ENCODE data around the gene HNF4A. TPM values are rescaled to one million over a fixed set of nuclear protein-coding genes. Genes with fewer than 3 reads are reported as not detected.
A peak's percentile ranks its signal among the peaks of the same experiment; 100 is the strongest.

HNF4A gene
- total and polyA plus RNA-seq, 2 of the 13 experiments (the other 11 are each of a cell fraction or from before 2014, with no cell fraction given), result 80.9 to 169 TPM

DNA sequence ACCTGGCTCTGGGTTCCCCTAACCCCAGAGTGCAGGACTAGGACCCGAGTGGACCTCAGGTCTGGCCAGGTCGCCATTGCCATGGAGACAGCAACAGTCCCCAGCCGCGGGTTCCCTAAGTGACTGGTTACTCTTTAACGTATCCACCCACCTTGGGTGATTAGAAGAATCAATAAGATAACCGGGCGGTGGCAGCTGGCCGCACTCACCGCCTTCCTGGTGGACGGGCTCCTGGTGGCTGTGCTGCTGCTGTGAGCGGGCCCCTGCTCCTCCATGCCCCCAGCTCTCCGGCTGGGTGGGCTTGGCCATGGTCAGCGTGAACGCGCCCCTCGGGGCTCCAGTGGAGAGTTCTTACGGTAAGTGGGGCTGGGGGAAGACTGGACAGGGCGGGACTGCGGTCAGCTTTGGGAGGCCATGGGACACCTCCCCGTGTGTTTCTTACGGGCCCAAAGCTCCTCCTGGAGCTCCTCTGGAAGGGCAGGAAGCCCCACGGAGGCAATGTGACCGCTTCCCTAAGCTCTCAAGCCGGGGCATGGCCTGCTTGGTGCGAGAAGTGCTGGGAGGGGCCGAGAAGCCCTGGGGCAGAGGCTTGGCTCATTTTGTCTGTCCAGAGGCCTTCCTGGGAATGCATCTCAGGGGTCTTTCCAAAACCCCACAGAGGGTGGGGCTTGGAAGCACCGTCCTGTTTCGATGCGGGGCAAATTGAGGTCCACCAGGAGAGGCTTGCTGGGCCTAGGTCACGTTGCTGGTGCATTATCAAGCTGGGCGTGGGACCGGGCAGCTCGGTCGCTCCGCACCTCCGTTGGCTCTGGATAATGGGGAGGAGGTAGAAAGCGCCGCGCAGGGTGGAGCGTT lies at the start of gene HNF4A (continued):
- TF ChIP-seq SIX1 (CRISPR knock-in tag; IDR thresholded peaks at IDR 0.05; ENCODE audit: borderline replicate concordance) (peak; percentile 72), GATAD1 (CRISPR knock-in tag; IDR thresholded peaks at IDR 0.05) (0 out of 2 replicates have a peak, but pooled peaks have one; percentile 22), FOXA1 (IDR thresholded peaks at IDR 0.05) (no peak), FOXA1 (CRISPR knock-in tag; IDR thresholded peaks at IDR 0.05) (peak; percentile 89), HDAC1 (CRISPR knock-in tag; IDR thresholded peaks at IDR 0.05) (peak; percentile 92), ZNF672 (CRISPR knock-in tag; IDR thresholded peaks at IDR 0.05) (peak; percentile 78), FOXP1 (IDR thresholded peaks at IDR 0.05) (no peak), FOXP1 (CRISPR knock-in tag; IDR thresholded peaks at IDR 0.05) (no peak), GATA4 (IDR thresholded peaks at IDR 0.05; ENCODE audit: borderline replicate concordance, low read depth) (peak; percentile 89), SRY (CRISPR knock-in tag; IDR thresholded peaks at IDR 0.05) (peak; percentile 55; the same call in 1 of the 2 replicates), AGO1 (IDR thresholded peaks at IDR 0.05; ENCODE audit: low read depth, low read length, poor library complexity, severe bottlenecking) (peak; percentile 97), ZC3H13 (CRISPR knock-in tag; IDR thresholded peaks at IDR 0.05) (peak; percentile 91; the same call in 1 of the 2 replicates), GFI1 (CRISPR knock-in tag; IDR thresholded peaks at IDR 0.05; ENCODE audit: borderline replicate concordance) (no peak; the same call in 1 of the 2 replicates), ZNF230 (CRISPR knock-in tag; IDR thresholded peaks at IDR 0.05) (peak; percentile 98), ZNF160 (CRISPR knock-in tag; IDR thresholded peaks at IDR 0.05) (peak; percentile 55; the same call in 1 of the 2 replicates), SATB2 (CRISPR knock-in tag; IDR thresholded peaks at IDR 0.05) (no peak), ELF4 (CRISPR knock-in tag; IDR thresholded peaks at IDR 0.05; ENCODE audit: borderline replicate concordance) (peak; percentile 93; the same call in 1 of the 2 replicates), SOX6 (IDR thresholded peaks at IDR 0.05) (no peak), SOX6 (CRISPR knock-in tag; IDR thresholded peaks at IDR 0.05) (peak; percentile 84)
- TF ChIP-seq, protein P1, sequence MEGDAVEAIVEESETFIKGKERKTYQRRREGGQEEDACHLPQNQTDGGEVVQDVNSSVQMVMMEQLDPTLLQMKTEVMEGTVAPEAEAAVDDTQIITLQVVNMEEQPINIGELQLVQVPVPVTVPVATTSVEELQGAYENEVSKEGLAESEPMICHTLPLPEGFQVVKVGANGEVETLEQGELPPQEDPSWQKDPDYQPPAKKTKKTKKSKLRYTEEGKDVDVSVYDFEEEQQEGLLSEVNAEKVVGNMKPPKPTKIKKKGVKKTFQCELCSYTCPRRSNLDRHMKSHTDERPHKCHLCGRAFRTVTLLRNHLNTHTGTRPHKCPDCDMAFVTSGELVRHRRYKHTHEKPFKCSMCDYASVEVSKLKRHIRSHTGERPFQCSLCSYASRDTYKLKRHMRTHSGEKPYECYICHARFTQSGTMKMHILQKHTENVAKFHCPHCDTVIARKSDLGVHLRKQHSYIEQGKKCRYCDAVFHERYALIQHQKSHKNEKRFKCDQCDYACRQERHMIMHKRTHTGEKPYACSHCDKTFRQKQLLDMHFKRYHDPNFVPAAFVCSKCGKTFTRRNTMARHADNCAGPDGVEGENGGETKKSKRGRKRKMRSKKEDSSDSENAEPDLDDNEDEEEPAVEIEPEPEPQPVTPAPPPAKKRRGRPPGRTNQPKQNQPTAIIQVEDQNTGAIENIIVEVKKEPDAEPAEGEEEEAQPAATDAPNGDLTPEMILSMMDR (CRISPR knock-in tag; IDR thresholded peaks at IDR 0.05), result peak; percentile 9; the same call in 1 of the 2 replicates
- TF ChIP-seq, protein P2, sequence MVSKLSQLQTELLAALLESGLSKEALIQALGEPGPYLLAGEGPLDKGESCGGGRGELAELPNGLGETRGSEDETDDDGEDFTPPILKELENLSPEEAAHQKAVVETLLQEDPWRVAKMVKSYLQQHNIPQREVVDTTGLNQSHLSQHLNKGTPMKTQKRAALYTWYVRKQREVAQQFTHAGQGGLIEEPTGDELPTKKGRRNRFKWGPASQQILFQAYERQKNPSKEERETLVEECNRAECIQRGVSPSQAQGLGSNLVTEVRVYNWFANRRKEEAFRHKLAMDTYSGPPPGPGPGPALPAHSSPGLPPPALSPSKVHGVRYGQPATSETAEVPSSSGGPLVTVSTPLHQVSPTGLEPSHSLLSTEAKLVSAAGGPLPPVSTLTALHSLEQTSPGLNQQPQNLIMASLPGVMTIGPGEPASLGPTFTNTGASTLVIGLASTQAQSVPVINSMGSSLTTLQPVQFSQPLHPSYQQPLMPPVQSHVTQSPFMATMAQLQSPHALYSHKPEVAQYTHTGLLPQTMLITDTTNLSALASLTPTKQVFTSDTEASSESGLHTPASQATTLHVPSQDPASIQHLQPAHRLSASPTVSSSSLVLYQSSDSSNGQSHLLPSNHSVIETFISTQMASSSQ (IDR thresholded peaks at IDR 0.05; ENCODE audit: low read depth), result peak; percentile 94
- TF ChIP-seq, protein P2 (CRISPR knock-in tag; IDR thresholded peaks at IDR 0.05; ENCODE audit: borderline replicate concordance), result peak; percentile 99
- TF ChIP-seq, protein P3, sequence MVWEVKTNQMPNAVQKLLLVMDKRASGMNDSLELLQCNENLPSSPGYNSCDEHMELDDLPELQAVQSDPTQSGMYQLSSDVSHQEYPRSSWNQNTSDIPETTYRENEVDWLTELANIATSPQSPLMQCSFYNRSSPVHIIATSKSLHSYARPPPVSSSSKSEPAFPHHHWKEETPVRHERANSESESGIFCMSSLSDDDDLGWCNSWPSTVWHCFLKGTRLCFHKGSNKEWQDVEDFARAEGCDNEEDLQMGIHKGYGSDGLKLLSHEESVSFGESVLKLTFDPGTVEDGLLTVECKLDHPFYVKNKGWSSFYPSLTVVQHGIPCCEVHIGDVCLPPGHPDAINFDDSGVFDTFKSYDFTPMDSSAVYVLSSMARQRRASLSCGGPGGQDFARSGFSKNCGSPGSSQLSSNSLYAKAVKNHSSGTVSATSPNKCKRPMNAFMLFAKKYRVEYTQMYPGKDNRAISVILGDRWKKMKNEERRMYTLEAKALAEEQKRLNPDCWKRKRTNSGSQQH (CRISPR knock-in tag; IDR thresholded peaks at IDR 0.05; ENCODE audit: low read depth), result no peak; the same call in 1 of the 2 replicates
